Stimulated activated naive CD4-positive, alpha-beta T cell treated with Interleukin-2 at 50 U/mL for 16 hours (primary cell): ENCODE data around the gene INHA.

Experiments used
- DNase-seq: peaks from one replicate; lab custom pipeline; 2025; lab: John Stamatoyannopoulos, UW

The INHA gene

GRCh38 chr2:219559156-219559915, 12.8 kb upstream of the INHA start:
- DNase-seq: no peak

GRCh38 chr2:219560037-219560892, 11.8 kb upstream of the INHA start:
- DNase-seq: no peak

GRCh38 chr2:219560893-219561178, 11.3 kb upstream of the INHA start:
- no peak for DNase-seq

- no peak for DNase-seq
Observed at GRCh38 chr2:219561179-219562048, 10.7 kb upstream of the INHA start.

GRCh38 chr2:219562049-219563020, 9.8 kb upstream of the INHA start:
- DNase-seq: no peak

- no peak for DNase-seq
Observed at GRCh38 chr2:219563271-219563928, 8.7 kb upstream of the INHA start.

- DNase-seq: no peak
Observed at GRCh38 chr2:219565130-219566080, 6.7 kb upstream of the INHA start.

- no peak for DNase-seq
Observed at GRCh38 chr2:219566640-219567039, 5.5 kb upstream of the INHA start.

- DNase-seq: no peak
Observed at GRCh38 chr2:219567131-219567530, 5.0 kb upstream of the INHA start.

GRCh38 chr2:219567791-219568361, 4.2 kb upstream of the INHA start:
- no peak for DNase-seq

- no peak for DNase-seq
Observed at GRCh38 chr2:219569041-219569440, 3.1 kb upstream of the INHA start.

- no peak for DNase-seq
Observed at GRCh38 chr2:219569635-219570034, 2.5 kb upstream of the INHA start.

GRCh38 chr2:219570194-219570923, 1.8 kb upstream of the INHA start:
- DNase-seq: no peak

GRCh38 chr2:219570924-219571310, 1.2 kb upstream of the INHA start:
- DNase-seq: no peak

- DNase-seq: no peak
Observed at GRCh38 chr2:219571311-219572236, 536 bp upstream of the INHA start, which contains the start of gene OBSL1. OBSL1 (minus strand) TSS chr2:219571539; CDS start chr2:219571232, 307 bp downstream.

GRCh38 chr2:219573166-219573565, 1.1 kb downstream of the INHA start:
- no peak for DNase-seq
